ENCODE results near the gene JCAD. TPM values are rescaled to one million over a fixed set of nuclear protein-coding genes. Genes with fewer than 3 reads are reported as not detected.
A peak's percentile ranks its signal among the peaks of the same experiment; 100 is the strongest.

The JCAD gene
- total RNA-seq, 1 donor from 2014 or later, result 27.3 TPM

GRCh38 chr10:30002426-30003266 is 56.7 kb downstream of the JCAD start:
- H3K4me2 ChIP-seq (ENCODE audit: low read length), result no peak overlapping the region
- H3K27me3 Mint-ChIP-seq (ENCODE audit: low read depth, unreplicated experiment), result no peaks in the 10 kb centered on the region
- H3K9ac ChIP-seq (ENCODE audit: low read length), result no peak overlapping the region
- no peak for FAIRE-seq
- no peaks in the 10 kb centered on the region for H3K9me3 ChIP-seq (ENCODE audit: insufficient read depth, low read depth, low read length)
- no peak overlapping the region for H3K4me3 Mint-ChIP-seq (ENCODE audit: unreplicated experiment)
- no peak overlapping the region for H3K27ac Mint-ChIP-seq (ENCODE audit: unreplicated experiment)
- no peak overlapping the region for H3K4me3 ChIP-seq (ENCODE audit: insufficient read depth, low read depth, low read length)
- H3K36me3 ChIP-seq (ENCODE audit: insufficient read depth, low read length), result no peaks in the 10 kb centered on the region
- peaks cover 19% of the 10 kb centered on the region for H3K4me1 ChIP-seq (ENCODE audit: insufficient read depth, low read length)
- H3K9me3 Mint-ChIP-seq (ENCODE audit: unreplicated experiment), result peaks cover 2% of the 10 kb centered on the region
- DNase-seq (ENCODE audit: low read depth), result peak; percentile 64
- H3K4me1 Mint-ChIP-seq (ENCODE audit: low read depth, unreplicated experiment), result peaks cover 26% of the 10 kb centered on the region
- TF ChIP-seq EZH2 (IDR thresholded peaks at IDR 0.05; ENCODE audit: insufficient read depth, low read length) (no peak), CTCF (IDR thresholded peaks at IDR 0.05; ENCODE audit: insufficient read depth, low read depth, low read length) (peak; percentile 84)
- no peaks in the 10 kb centered on the region for H4K20me1 ChIP-seq (ENCODE audit: insufficient read depth, low read length)
- H3K27me3 ChIP-seq (ENCODE audit: insufficient read depth, low read length), result no peaks in the 10 kb centered on the region
- no peak overlapping the region for H2AFZ ChIP-seq (ENCODE audit: low read depth, low read length)
- no peaks in the 10 kb centered on the region for H3K79me2 ChIP-seq (ENCODE audit: insufficient read depth, low read length)
- no peaks in the 10 kb centered on the region for H3K36me3 Mint-ChIP-seq (ENCODE audit: low read depth, unreplicated experiment)
- no peak overlapping the region for H3K27ac ChIP-seq (ENCODE audit: low read depth, low read length)

- Histone ChIP-seq H3K79me2 (ENCODE audit: insufficient read depth, low read length) (no peaks in the 10 kb centered on the region), H3K4me1 (ENCODE audit: insufficient read depth, low read length) (peaks cover 19% of the 10 kb centered on the region), H3K27ac (ENCODE audit: low read depth, low read length) (peak overlapping the region; percentile 71), H3K9ac (ENCODE audit: low read length) (peak overlapping the region; percentile 63), H2AFZ (ENCODE audit: low read depth, low read length) (peak overlapping the region; percentile 12), H3K9me3 (ENCODE audit: insufficient read depth, low read depth, low read length) (no peaks in the 10 kb centered on the region), H3K4me2 (ENCODE audit: low read length) (peak overlapping the region; percentile 64), H3K36me3 (ENCODE audit: insufficient read depth, low read length) (no peaks in the 10 kb centered on the region), H4K20me1 (ENCODE audit: insufficient read depth, low read length) (no peaks in the 10 kb centered on the region), H3K4me3 (ENCODE audit: insufficient read depth, low read depth, low read length) (no peak overlapping the region), H3K27me3 (ENCODE audit: insufficient read depth, low read length) (no peaks in the 10 kb centered on the region)
- Mint-ChIP-seq H3K27ac (ENCODE audit: unreplicated experiment) (peak overlapping the region; percentile 59), H3K27me3 (ENCODE audit: low read depth, unreplicated experiment) (peaks cover 4% of the 10 kb centered on the region), H3K9me3 (ENCODE audit: unreplicated experiment) (peaks cover 2% of the 10 kb centered on the region), H3K4me3 (ENCODE audit: unreplicated experiment) (no peak overlapping the region), H3K4me1 (ENCODE audit: low read depth, unreplicated experiment) (peaks cover 28% of the 10 kb centered on the region), H3K36me3 (ENCODE audit: low read depth, unreplicated experiment) (no peaks in the 10 kb centered on the region)
- TF ChIP-seq CTCF (IDR thresholded peaks at IDR 0.05; ENCODE audit: insufficient read depth, low read depth, low read length) (no peak), EZH2 (IDR thresholded peaks at IDR 0.05; ENCODE audit: insufficient read depth, low read length) (no peak)
- peak; percentile 79 for FAIRE-seq
- peak; percentile 98 for DNase-seq (ENCODE audit: low read depth)
Observed at GRCh38 chr10:30000802-30001571, 58.4 kb downstream of the JCAD start.

Data from astrocyte (in vitro differentiated cells and primary cell).